ENCODE results near the gene RPS15.

Gene RPS15

GRCh38 chr19:1450735-1451731 is 12.8 kb downstream of the RPS15 start:
- H3K9me3 ChIP-seq (ENCODE audit: control insufficient read depth, low read length), result no peaks in the 10 kb centered on the region
- peaks cover 46% of the 10 kb centered on the region for H3K27me3 ChIP-seq (replicated peaks; ENCODE audit: control insufficient read depth, insufficient read depth, low read length)
- H3K4me3 ChIP-seq (ENCODE audit: low read length), result no peak overlapping the region

GRCh38 chr19:1451916-1452801 is 14.0 kb downstream of the RPS15 start:
- Histone ChIP-seq H3K27me3 (replicated peaks; ENCODE audit: control insufficient read depth, insufficient read depth, low read length) (peaks cover 42% of the 10 kb centered on the region), H3K36me3 (ENCODE audit: control insufficient read depth, insufficient read depth, low read length, severe bottlenecking) (no peaks in the 10 kb centered on the region), H3K4me1 (ENCODE audit: control insufficient read depth, insufficient read depth, low read length) (peaks cover 5% of the 10 kb centered on the region), H3K4me3 (ENCODE audit: low read length) (no peak overlapping the region), H3K9me3 (ENCODE audit: control insufficient read depth, low read length) (no peaks in the 10 kb centered on the region), H3K9ac (ENCODE audit: low read length) (no peak overlapping the region)
- no peak for DNase-seq (ENCODE audit: low read depth)

More at GRCh38 chr19:1450735-1451731, 12.8 kb downstream of the RPS15 start:
- H3K4me1 ChIP-seq (ENCODE audit: control insufficient read depth, insufficient read depth, low read length), result peaks cover 5% of the 10 kb centered on the region
- no peak for DNase-seq (ENCODE audit: low read depth)
- H3K36me3 ChIP-seq (ENCODE audit: control insufficient read depth, insufficient read depth, low read length, severe bottlenecking), result no peaks in the 10 kb centered on the region
- H3K9ac ChIP-seq (ENCODE audit: low read length), result no peak overlapping the region

GRCh38 chr19:1452802-1453524 is 14.8 kb downstream of the RPS15 start:
- Histone ChIP-seq H3K4me1 (ENCODE audit: control insufficient read depth, insufficient read depth, low read length) (peaks cover 5% of the 10 kb centered on the region), H3K27me3 (replicated peaks; ENCODE audit: control insufficient read depth, insufficient read depth, low read length) (peaks cover 39% of the 10 kb centered on the region), H3K36me3 (ENCODE audit: control insufficient read depth, insufficient read depth, low read length, severe bottlenecking) (no peaks in the 10 kb centered on the region), H3K4me3 (ENCODE audit: low read length) (no peak overlapping the region), H3K9ac (ENCODE audit: low read length) (no peak overlapping the region), H3K9me3 (ENCODE audit: control insufficient read depth, low read length) (no peaks in the 10 kb centered on the region)
- no peak for DNase-seq (ENCODE audit: low read depth)

GRCh38 chr19:1453525-1454364 is 15.5 kb downstream of the RPS15 start:
- Histone ChIP-seq H3K27me3 (replicated peaks; ENCODE audit: control insufficient read depth, insufficient read depth, low read length) (peaks cover 42% of the 10 kb centered on the region), H3K4me1 (ENCODE audit: control insufficient read depth, insufficient read depth, low read length) (peaks cover 5% of the 10 kb centered on the region), H3K9me3 (ENCODE audit: control insufficient read depth, low read length) (no peaks in the 10 kb centered on the region), H3K4me3 (ENCODE audit: low read length) (no peak overlapping the region), H3K36me3 (ENCODE audit: control insufficient read depth, insufficient read depth, low read length, severe bottlenecking) (no peaks in the 10 kb centered on the region), H3K9ac (ENCODE audit: low read length) (no peak overlapping the region)
- no peak for DNase-seq (ENCODE audit: low read depth)

GRCh38 chr19:1455002-1455335 is 16.8 kb downstream of the RPS15 start:
- DNase-seq (ENCODE audit: low read depth), result no peak
- Histone ChIP-seq H3K9me3 (ENCODE audit: control insufficient read depth, low read length) (no peaks in the 10 kb centered on the region), H3K36me3 (ENCODE audit: control insufficient read depth, insufficient read depth, low read length, severe bottlenecking) (no peaks in the 10 kb centered on the region), H3K9ac (ENCODE audit: low read length) (no peak overlapping the region), H3K27me3 (replicated peaks; ENCODE audit: control insufficient read depth, insufficient read depth, low read length) (peaks cover 34% of the 10 kb centered on the region), H3K4me1 (ENCODE audit: control insufficient read depth, insufficient read depth, low read length) (peaks cover 5% of the 10 kb centered on the region), H3K4me3 (ENCODE audit: low read length) (no peak overlapping the region)

- DNase-seq (ENCODE audit: low read depth), result peak; percentile 63
- Histone ChIP-seq H3K4me1 (ENCODE audit: control insufficient read depth, insufficient read depth, low read length) (peaks cover 5% of the 10 kb centered on the region), H3K36me3 (ENCODE audit: control insufficient read depth, insufficient read depth, low read length, severe bottlenecking) (no peaks in the 10 kb centered on the region), H3K27me3 (replicated peaks; ENCODE audit: control insufficient read depth, insufficient read depth, low read length) (peaks cover 28% of the 10 kb centered on the region), H3K9ac (ENCODE audit: low read length) (no peak overlapping the region), H3K4me3 (ENCODE audit: low read length) (no peak overlapping the region), H3K9me3 (ENCODE audit: control insufficient read depth, low read length) (no peaks in the 10 kb centered on the region)
These were observed 17.3 kb downstream of the RPS15 start for GRCh38 chr19:1455336-1456120.

- Histone ChIP-seq H3K4me1 (ENCODE audit: control insufficient read depth, insufficient read depth, low read length) (peaks cover 5% of the 10 kb centered on the region), H3K36me3 (ENCODE audit: control insufficient read depth, insufficient read depth, low read length, severe bottlenecking) (peaks cover 6% of the 10 kb centered on the region), H3K27me3 (replicated peaks; ENCODE audit: control insufficient read depth, insufficient read depth, low read length) (peaks cover 21% of the 10 kb centered on the region), H3K9me3 (ENCODE audit: control insufficient read depth, low read length) (no peaks in the 10 kb centered on the region), H3K4me3 (ENCODE audit: low read length) (no peak overlapping the region), H3K9ac (ENCODE audit: low read length) (no peak overlapping the region)
- DNase-seq (ENCODE audit: low read depth), result no peak
These were observed 18.1 kb downstream of the RPS15 start for GRCh38 chr19:1456121-1456900.

- no peak for DNase-seq (ENCODE audit: low read depth)
- H3K4me3 ChIP-seq (ENCODE audit: low read length), result no peak overlapping the region
- peaks cover 16% of the 10 kb centered on the region for H3K27me3 ChIP-seq (replicated peaks; ENCODE audit: control insufficient read depth, insufficient read depth, low read length)
- H3K9me3 ChIP-seq (ENCODE audit: control insufficient read depth, low read length), result no peaks in the 10 kb centered on the region
- peaks cover 6% of the 10 kb centered on the region for H3K36me3 ChIP-seq (ENCODE audit: control insufficient read depth, insufficient read depth, low read length, severe bottlenecking)
- no peak overlapping the region for H3K9ac ChIP-seq (ENCODE audit: low read length)
- peaks cover 5% of the 10 kb centered on the region for H3K4me1 ChIP-seq (ENCODE audit: control insufficient read depth, insufficient read depth, low read length)
These were observed 19.0 kb downstream of the RPS15 start for GRCh38 chr19:1457031-1457739.

GRCh38 chr19:1457892-1458291 is 19.7 kb downstream of the RPS15 start:
- Histone ChIP-seq H3K27me3 (replicated peaks; ENCODE audit: control insufficient read depth, insufficient read depth, low read length) (peaks cover 9% of the 10 kb centered on the region), H3K36me3 (ENCODE audit: control insufficient read depth, insufficient read depth, low read length, severe bottlenecking) (peaks cover 6% of the 10 kb centered on the region), H3K4me3 (ENCODE audit: low read length) (no peak overlapping the region), H3K4me1 (ENCODE audit: control insufficient read depth, insufficient read depth, low read length) (peaks cover 5% of the 10 kb centered on the region), H3K9ac (ENCODE audit: low read length) (no peak overlapping the region), H3K9me3 (ENCODE audit: control insufficient read depth, low read length) (no peaks in the 10 kb centered on the region)
- no peak for DNase-seq (ENCODE audit: low read depth)
